Globus pallidus (tissue), 1 donor: ENCODE measurements around the gene CDH12.

Experiments
- DNase-seq: peaks from one replicate; pipeline ENCODE4 v3.0.0-alpha.2; 2015; ENCODE audit warnings: low spot score

The CDH12 gene

DNA sequence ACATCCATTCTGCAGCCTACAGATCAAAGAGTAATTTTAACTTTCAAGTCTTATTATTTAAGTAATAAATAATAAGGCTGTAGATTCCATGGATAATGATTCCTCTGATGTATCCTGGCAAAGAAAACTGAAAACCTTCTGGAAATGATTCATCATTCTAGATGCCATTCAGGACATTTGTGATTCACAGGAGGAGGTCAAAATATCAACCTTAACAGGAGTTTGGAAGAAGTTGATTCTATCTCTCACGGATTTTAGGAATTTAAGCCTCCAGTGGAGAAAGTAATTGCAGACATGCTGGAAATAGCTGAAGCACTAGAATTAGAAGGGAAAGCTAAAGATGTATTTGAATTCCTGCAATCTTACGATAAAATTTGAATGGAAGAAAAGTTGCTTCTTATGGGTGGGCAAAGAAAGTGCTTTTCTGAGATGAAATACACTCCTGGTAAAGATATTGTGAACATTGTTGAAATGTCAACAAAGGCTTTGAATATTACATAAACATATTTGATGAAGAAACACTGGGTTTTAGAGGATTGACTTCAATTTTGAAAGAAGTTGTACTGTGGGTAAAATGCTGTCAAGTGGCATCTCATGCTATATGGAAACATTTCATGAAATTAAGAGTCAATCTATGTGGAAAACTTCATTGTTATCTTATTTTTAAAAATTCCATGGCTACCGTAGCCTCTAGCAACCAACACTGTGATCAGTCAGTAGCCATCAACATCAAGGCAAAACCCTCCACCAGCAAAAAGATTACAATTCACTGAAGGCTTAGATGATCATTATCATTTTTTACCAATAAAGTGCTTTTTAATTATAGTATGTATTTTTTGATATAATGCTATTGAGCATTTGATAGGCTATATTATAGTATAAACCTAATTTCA, 1141.0 kb downstream of the CDH12 start:
- no peak for DNase-seq

DNA sequence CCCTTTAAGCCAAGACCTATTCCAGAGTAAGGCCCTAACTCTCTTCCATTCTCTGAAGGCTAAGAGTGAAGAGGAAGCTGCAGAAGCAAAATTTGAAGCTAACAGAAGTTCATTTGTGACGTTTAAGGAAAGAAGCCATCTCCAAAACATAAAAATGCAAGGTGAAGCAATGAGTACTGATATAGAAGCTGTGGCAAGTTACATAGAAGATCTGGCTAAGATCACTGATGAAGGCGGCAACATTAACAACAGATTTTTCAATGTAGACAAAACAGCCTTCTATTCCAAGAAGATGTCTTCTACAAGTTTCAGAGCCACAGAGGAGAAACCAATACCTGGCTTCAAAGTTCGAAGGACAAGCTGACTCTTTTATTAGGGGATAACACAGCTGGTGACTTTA, 1143.4 kb downstream of the CDH12 start:
- no peak for DNase-seq

DNA sequence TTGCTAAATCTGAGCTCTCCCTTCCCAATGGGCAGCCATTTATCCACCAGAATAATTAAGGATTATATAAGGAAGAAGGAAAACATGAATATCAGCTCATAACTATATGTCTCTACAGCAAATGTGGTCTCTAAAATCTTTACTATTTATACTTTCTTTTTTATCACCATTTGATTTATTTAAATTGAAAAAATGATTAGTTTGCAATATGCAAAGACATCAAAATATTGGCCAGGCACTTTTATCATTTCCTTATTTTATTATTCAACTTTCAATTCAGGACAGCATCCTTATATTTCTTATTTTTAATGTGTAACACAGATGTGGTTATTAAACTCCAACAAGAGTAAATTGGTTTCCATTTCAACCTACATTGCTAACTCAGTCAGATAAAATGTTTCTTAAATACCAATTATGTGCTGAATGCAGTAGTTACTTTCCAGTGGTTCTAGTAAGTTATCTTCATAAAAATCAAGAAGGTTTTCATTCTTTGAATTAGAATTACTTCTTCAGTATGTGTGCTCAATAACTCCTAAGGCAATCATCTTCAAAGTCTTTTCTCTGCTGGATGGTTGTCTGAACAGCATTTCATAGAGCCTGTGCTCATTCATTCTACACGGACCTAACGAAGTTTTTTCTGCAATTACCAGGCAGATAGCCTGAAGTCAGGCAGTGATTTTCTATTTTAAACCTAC, 1148.0 kb downstream of the CDH12 start:
- DNase-seq, result no peak

DNA sequence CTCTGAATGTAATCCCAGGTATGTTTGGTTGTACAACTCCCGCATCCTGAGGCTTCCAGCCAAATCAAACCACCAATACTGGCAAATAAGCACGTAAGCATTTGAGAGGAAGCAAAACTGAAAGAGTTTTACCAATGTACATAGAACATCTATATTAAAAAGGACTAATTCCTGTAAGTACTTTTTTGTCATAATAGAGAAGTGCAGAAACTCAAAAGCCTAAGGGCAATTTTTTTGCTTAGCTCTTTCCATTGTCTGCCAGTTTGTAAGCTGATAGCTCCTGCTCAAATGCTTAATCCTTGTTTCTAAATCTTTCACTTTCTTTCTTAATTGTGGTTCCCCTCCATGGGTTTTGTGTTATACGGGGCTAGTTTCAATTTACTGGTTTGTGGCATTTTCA, 1151.8 kb downstream of the CDH12 start:
- no peak for DNase-seq
